GM19043 (cell line): ENCODE results near the gene SLC17A2.

Experiments
- ATAC-seq: cut with Tn5 transposase; IDR thresholded peaks from one replicate; pipeline ENCODE4 v1.9.1; 2021; ENCODE audit warnings: low read depth; ENCODE audit not compliant: unreplicated experiment

Gene SLC17A2

GRCh38 chr6:25922301-25922700 lies 8.2 kb downstream of the SLC17A2 start:
- ATAC-seq: no peak

- ATAC-seq: no peak
These were observed 8.8 kb downstream of the SLC17A2 start for GRCh38 chr6:25921525-25922203.

- no peak for ATAC-seq
These were observed 10.8 kb downstream of the SLC17A2 start for GRCh38 chr6:25919657-25920056.

GRCh38 chr6:25918083-25918683 lies 12.3 kb downstream of the SLC17A2 start:
- ATAC-seq: no peak

GRCh38 chr6:25916789-25917490 lies 13.6 kb downstream of the SLC17A2 start:
- ATAC-seq: no peak

- ATAC-seq: no peak
These were observed 14.2 kb downstream of the SLC17A2 start for GRCh38 chr6:25916330-25916729.

- ATAC-seq: no peak
These were observed 16.8 kb downstream of the SLC17A2 start for GRCh38 chr6:25913741-25914140.

GRCh38 chr6:25911351-25911750 lies 19.1 kb downstream of the SLC17A2 start:
- ATAC-seq: no peak

- ATAC-seq: no peak
These were observed 22.9 kb downstream of the SLC17A2 start for GRCh38 chr6:25907475-25908014.

GRCh38 chr6:25903467-25904099 lies 26.9 kb downstream of the SLC17A2 start:
- no peak for ATAC-seq

GRCh38 chr6:25902071-25902470 lies 28.4 kb downstream of the SLC17A2 start:
- ATAC-seq: no peak

GRCh38 chr6:25900843-25901242 lies 29.6 kb downstream of the SLC17A2 start:
- no peak for ATAC-seq

GRCh38 chr6:25899580-25900408 lies 30.7 kb downstream of the SLC17A2 start:
- ATAC-seq: no peak

GRCh38 chr6:25899123-25899522 lies 31.4 kb downstream of the SLC17A2 start:
- no peak for ATAC-seq

GRCh38 chr6:25898289-25898977 lies 32.1 kb downstream of the SLC17A2 start:
- no peak for ATAC-seq

- no peak for ATAC-seq
These were observed 34.2 kb downstream of the SLC17A2 start for GRCh38 chr6:25896252-25896651.

GRCh38 chr6:25895771-25896170 lies 34.7 kb downstream of the SLC17A2 start:
- no peak for ATAC-seq

GRCh38 chr6:25893778-25894177 lies 36.7 kb downstream of the SLC17A2 start:
- ATAC-seq: no peak

GRCh38 chr6:25892877-25893276 lies 37.6 kb downstream of the SLC17A2 start:
- no peak for ATAC-seq
